NCI-H446 (cell line): ENCODE results near the gene PHETA1.
A peak's percentile ranks its signal among the peaks of the same experiment; 100 is the strongest.
"Not testable (repeated sequence)": the region's sequence is repeated elsewhere in the genome, so short reads cannot be mapped to it uniquely, and the experiment has no call there.

Experiments
- DNase-seq, 2 experiments: peaks; one replicate each; lab custom pipeline; 2025; lab: John Stamatoyannopoulos, UW

Gene PHETA1

DNA sequence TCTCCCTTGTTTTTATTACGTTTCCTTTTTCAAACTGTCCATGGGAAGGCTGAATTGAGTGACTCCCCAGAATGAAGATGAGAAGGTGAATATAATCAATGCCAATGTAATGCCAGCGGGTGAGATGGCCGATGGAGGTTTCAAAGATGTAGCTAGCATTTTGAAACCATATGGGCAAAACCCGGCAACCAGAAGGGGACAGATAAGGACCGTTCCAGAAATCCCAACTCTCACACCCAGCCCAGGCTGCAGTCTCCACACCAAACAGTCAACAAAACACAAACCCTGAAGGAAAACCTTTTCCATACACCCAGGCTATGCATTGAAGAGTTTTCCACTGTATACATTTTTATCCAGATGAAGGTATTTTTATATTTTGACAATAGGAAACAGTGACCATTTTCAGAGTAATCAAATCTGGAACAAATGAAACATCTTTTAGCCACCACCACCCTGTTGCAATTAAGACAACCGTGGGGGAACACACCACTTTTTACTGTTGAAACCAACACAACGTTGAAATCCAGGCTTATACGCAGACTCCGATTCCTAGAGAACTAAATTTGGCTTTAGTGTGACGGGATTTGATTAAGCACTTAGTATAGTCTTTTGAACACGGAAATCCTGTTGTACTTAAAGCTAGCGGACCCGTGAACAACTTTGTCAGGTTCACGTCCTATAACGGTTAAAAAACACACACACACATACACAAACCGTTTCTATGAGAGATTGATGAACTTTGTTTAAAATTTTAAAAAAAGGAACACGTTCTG is 19.0 kb downstream of the PHETA1 start:
- no peak for DNase-seq

DNA sequence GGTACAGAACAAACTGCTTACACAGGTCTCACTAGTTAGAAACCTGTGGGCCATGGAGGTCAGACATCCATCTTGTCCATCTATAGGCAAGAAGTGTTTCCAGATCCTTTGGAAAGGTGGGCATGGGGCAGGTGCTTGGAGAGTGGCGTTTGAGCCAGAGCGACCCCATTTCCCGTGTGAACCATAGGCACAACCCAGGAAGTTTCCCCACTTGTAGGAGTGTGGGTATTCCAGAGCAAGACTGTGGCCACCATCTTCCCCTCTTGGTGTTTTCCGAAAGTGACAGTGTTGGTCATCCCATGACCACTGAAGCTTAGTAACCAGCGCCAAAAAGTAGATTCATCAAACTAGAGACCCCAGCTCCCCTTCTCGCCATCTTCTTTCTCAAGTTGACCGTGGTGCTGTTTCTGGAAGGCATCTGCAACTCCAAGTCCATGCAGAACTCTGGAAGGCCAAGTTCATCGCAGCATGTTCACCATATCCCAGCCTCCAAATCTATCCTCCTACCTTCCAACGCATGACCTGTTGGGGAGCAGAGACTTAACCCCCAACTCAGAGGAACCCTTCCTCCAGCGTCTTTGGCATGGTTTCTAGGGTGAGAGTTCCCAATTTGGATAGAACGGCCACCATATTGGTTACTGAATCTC is 19.7 kb downstream of the PHETA1 start:
- no peak for DNase-seq

DNA sequence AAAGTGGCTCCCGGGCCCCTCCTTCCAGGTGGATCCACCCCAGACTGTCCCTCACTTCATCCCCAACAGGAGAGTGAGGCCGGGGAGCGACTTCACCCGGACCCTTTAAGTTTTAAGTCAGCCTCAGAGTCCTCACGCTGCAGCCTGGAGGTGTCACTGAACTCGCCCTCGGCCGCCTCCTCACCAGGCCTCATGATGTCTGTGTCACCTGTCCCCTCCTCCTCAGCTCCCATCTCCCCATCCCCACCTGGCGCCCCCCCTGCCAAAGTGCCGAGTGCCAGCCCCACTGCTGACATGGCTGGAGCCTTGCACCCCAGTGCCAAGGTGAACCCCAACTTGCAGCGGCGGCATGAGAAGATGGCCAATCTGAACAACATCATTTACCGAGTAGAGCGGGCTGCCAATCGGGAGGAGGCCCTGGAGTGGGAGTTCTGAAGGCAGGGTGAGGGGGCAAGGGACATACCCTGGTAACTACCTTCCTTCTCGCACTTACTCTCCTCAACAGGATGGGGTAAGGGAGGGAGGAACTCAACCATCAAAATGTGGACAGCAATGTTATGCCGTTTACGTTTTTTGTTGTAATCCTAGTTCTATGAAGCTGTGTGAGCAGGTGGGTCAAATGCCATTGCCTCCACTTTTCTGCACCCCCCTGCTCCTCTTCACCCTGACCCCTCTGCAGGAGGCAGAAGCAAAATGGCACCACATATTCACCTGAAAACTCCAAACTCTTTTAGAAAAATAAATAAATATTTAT is 20.8 kb downstream of the PHETA1 start:
- DNase-seq = no peak

DNA sequence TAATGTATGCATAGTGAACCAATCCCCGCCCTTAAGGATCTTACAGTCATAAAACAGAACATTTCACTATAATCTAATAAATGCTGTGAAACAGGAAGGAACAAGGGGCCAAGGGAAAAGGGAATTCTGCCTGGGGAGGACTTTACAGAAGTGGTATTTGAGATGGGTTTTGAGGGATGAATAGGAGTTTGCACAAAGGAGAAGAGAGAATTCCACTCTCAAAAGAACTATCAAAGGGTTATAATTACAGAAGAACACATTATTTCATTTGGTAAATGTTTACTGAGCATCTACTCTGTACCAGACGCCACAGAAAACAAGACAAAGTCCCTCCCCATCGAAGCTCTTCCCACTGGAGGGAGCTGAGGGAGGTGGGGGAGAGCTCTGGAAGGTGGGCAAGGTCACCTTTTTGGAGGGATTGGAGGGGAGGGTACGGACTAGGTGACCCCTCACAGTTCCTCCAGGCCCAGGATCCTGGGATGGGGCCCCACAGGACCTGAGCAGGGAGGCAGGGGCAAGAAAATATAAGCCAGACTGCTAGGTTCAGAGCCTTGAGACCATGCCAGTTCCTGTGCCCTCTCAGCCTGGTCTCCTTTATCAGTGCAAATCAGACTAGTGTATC is 24.5 kb downstream of the PHETA1 start:
- DNase-seq = no peak

DNA sequence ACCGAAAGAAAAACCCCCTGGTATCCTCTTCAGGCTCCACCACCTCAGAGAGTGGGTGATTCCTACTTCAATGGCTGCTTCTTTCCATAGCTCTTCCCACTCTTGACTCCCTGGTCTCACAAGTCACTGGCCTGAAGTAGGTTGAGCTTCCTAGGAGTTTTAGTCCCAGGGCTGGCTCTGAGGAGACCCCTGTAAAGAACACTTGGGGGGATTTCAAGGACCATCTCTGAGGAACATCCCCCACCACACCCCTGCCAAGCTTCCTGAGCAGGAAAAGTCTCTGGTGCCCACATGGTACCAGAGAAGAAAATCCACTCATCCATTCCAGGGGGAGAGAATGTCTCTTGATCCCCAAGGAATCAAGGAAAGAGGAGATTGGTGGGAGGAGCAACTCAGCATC is 25.7 kb downstream of the PHETA1 start:
- no peak for DNase-seq

DNA sequence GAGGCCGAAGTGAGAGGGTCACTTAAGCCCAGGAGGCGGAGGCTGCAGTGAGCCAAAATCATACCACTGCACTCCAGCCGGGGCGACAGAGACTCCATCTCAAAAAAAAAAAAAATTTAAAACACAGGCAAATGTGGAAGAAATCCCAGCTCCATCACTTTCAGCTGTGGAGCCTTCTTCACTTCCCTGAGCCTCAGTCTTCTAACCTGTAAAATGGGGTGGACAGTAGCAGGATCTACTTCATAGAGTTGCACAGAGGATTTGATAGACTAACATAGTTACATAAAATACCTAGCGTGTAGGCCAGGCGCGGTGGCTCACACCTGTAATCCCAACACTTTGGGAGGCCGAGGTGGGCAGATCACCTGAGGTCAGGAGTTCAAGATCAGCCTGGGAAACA is 26.5 kb downstream of the PHETA1 start:
- DNase-seq = no peak

DNA sequence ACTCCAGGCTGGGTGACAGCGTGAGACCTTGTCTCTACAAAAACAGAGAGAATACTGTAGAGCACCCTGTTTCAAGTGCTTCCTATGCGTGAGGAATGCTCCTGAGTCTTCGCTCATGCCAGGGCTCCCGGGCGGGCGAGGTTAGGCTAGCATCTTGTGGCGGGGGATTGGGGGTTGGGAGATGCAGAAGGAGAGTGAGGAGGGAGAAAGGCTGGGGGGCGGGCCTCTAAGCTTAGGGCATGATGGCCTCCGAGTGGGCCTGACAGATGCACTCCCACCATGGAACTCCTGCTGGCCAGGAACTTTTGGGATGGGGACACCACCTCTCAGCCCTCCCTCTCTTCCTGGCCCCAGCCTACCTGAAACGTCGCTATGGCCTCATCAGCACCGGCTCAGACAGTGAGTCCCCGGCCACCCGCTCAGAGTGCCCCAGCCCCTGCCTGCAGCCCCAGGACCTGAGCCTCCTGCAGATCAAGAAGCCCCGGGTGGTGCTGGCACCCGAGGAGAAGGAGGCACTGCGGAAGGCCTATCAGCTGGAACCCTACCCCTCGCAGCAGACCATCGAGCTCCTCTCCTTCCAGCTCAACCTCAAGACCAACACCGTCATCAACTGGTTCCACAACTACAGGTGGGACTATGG is 27.3 kb downstream of the PHETA1 start:
- DNase-seq = no peak

DNA sequence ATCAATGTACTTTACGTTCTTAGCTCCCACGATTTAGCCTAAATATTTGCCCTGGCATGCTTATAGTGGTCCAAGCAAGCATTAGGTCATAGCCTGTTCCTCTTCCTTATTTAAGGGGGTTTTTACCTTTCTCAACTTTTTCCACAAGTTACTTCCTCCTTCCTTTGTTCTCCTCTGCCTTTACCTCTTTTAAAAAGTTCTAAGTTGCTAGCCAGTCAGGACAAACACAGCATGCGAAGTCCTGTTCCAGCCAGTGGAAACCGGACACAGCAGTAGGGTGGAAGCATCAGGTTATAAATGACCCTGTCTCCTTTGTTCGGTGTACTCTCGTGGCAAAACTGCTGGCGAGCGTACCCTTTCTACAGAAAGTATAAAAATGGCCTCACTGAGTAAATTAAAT is 28.2 kb downstream of the PHETA1 start:
- not testable (repeated sequence) for DNase-seq

DNA sequence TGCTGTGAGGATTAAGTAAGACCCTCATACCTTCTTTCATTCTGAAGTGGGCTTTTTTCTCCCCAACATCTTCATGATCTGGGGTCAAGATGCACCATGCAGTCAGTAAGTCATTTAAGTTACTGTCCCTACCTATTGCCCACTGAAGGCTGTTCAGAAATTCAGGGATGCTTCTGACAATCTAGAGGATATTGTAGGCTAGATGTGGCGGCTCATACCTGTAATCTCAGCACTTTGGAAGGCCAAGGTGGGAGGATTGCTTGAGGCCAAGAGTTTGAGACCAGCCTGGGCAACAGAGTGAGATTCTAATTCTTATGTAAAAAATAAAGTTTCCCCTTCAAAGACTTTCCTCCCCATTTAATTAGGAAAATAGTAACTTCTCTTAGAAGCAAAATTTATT is 28.7 kb downstream of the PHETA1 start:
- DNase-seq = no peak

DNA sequence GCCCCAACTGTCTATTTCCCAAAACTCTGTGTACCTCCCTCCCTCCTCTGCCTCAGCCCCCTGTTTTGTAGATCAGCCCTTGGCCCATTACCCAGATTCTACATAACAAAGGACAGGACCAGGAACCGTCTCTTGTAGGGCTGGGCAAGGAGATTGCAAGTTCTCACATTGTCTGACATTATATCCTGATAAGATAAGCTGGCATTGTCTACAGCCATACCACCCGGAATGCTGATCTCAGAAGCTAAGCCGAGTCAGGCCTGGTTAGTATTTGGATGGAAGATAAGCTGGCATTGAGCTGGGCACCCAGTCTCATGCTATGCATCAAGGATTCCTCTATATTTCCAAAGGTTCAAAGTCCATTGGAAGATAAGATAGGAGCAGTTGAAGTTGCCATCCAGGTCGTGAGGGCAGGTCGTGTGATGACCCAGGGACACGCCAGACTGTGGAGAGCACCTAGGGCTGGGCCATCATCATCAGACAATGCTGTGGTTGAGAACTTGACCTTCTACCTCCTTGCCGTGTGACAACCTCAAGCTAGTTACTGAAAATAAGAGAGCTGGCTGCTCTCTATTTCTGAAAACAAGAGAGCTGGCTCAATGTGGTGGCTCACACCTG is 29.5 kb downstream of the PHETA1 start:
- DNase-seq = no peak

DNA sequence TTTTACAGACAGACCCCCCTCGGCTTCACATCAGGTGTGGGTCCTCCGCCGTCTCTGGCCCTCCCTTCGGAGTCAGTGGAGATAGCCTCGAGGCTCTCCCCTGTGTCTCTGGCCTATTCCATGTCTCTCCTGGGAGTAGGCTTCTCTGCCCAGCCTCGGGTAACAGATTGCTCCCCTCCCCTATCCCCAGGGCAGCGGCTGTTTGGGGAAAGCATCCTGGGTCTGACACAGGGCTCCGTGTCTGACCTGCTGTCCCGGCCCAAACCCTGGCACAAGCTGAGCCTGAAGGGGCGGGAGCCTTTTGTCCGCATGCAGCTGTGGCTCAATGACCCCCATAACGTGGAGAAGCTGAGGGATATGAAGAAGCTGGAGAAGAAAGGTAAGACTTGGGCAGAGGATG is 30.8 kb downstream of the PHETA1 start:
- DNase-seq = no peak

DNA sequence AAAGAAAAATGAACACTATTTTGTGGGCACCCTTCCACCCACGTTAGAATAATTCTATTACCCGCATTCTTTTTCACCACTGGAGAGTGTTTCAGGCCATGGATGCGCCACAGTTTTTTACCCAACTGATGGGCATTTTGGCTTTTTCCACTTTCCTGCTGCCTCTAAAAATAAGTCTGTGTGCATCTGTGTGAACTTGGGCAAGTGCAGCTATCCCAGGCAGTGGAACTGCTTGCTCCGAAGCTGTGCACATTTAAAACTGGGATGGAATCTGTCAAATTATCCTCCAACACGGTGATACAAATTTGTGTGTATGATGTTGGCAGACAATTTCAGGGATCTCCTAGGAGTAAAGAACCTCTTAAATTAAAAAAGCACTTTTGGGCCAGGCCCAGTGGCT is 31.5 kb downstream of the PHETA1 start:
- DNase-seq = no peak

DNA sequence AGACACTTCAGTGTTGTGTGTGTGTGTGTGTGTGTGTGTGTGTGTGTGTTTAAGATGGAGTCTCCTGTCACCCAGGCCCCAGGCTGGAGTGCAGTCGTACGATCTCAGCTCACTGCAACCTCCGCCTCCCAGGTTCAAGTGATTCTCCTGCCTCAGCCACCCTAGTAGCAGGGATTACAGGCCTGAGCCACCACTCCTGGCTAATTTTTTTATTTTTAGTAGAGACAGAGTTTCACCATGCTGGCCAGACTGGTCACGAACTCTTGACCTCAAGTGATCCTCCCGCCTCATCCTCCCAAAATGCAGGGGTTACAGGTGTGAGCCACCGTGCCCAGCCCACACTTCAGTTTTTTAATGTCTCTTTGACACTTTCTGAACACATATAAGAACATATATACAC is 32.5 kb downstream of the PHETA1 start:
- DNase-seq = not testable (repeated sequence)

DNA sequence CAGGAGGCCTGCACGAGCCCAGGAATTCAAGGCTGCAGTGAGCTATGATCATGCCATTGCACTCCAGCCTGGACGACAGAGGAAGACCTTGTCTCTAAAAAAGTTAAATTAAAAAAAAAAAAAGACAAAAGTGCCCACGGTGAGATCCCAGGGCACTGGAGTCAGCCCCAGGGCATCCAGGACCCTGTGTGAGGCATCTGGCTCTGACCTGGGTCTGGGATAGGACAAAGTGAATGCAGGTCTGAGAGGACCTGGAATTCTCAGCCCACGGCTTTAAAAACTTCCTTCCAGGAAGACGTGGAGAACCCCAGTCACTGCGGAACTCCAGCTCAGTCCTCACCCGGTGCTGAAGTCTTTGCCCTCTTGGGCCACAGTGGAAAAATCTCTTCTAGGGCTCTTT is 33.1 kb downstream of the PHETA1 start:
- no peak for DNase-seq

DNA sequence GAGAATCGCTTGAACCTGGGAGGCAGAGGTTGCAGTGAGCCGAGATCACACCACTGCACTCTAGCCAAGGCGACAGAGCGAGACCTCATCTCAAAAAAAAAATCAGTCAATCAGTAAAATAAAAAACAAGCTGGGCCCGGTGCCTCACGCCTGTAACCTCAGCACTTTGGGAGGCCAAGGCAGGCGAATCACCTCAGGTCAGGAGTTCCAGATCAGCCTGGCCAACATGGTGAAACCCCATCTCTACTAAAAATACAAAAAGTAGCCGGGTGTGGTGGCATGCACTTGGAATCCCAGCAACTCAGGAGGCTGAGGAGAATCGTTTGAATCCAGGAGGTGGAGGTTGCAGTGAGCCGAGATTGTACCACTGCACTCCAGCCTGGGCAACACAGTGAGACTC is 33.6 kb downstream of the PHETA1 start:
- DNase-seq = not testable (repeated sequence)

DNA sequence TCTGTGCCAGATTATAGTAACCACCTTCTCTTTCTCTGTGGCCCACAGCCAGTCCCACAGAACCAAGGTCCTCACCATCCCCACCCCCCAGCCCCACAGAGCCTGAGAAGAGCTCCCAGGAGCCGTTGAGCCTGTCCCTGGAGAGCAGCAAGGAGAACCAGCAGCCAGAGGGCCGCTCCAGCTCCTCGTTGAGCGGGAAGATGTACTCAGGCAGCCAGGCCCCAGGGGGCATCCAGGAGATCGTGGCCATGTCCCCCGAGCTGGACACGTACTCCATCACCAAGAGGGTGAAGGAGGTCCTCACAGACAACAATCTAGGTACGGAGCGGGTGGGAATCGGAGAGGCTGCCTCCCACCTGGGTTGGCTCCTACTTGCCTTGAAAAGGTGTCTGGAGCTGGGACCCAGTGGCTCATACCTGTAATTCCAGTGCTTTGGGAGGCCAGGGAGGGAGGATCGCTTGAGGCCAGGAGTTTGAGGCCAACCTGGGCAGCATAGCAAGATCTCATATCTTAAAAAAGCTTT is 34.4 kb downstream of the PHETA1 start:
- DNase-seq = no peak

DNA sequence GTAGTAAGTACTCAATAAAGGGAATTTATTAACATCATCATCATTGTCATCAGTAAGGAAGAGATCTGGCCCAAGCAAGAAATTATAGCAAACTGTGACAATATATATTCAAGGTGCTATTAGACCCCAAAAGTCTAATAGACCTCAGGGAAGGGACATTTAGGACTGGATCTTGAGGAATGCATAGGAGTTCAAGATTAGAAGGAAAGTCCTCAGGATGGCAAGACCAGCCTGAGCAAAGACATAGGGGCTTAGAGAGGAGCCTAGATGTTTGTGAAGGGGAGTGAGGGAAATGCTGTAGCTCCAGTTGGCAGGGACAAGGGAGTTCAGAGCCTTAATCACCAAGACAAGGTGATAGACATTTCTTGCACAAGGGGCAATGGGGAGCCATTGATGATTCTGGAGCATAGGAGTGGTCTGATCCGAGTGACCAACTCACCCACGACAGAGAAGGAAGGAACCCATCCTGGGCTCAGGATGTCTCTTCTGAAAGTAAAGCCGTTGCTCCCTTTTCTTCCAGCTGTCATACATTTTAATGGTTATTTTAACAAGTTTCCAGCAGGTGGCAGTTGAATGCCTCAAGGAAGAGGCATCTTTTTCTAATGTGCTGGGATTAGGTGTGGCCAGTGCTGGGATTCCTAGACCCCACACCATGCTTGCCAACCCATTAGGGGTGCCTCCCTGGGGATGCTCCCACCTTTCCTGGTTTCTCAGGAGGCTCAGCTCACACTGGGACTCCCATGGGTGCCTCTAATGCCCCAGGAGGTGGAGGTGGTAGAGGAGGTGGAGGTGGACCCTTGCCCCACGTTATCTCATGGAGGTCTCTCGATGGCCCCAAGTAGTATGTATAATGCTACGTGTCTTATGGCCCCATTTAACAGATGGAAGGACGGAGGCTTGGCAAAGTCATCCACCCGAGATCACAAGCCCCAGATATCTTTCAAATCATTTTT is 37.8 kb downstream of the PHETA1 start:
- peak in 1 of 2 experiments; percentile 42 for DNase-seq

DNA sequence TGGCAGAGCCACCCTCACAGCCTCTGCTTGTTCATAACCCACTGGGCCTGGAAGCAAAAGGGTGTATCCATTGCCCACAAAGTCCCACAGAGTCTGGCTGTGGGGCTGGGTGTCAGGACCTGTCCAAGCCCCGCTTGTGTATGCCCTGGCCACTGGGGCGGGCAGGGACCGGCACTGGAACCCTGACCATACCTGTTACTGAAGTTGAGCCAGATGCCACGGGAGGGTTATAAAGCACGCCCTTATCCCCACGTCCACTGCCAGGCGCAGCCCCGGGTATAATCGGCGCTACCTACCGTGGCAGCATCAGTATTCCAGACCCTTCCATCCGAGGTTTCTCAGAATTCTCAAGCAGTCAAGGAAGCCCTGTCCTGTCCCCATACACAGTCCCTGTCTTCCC is 40.8 kb downstream of the PHETA1 start:
- DNase-seq = no peak

DNA sequence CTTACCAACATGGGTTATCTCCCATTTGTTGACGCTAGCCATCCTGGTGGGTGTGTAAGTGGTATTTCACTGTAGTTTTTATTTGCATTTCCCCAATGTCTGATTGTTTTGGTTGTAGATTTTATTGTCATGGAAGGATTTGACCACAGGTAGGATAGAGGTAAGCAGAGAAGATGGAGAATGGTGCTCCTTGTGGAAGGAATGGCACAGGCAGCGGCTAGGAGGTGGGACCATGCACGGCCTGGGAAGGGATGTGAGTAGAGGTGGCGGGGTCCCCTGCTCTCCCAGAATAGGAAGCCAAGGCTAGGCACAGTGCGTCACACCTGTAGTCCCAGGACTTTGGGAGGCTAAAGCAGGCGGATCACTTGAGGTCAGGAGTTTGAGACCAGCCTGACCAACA is 41.4 kb downstream of the PHETA1 start:
- no peak for DNase-seq
